ENCODE data around the gene ATP8A2.

Gene ATP8A2

DNA sequence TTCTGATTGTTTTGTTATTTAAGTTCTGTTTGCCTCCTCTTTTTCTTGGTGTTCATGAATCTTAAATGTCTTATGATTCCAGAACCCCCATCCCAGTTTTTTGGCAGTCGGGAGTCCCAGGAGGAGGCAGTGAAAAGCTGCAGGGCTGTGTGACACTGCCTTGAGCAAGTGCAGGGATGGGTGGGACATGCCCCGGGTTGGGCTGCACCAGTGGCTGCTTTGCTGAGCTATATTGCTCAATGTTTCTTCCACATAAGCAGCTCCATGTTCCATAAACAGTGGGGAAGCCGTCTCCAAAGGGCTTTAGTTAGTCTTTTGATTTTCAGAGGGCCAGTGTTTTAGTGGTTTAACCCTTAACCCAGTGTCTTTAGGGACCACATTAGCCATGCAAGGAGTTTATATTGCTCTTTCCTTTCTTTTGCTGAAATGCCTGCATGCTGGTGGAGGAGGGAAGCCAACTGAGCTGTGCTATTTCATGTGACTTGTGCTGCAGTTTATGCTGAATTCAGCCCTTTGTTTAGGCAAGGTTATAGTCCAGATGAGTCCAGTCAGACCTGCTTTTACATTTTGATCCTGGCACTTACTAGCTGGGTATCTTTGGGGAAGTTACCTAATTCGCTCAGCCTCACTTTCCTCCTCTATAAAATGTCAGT is 13.1 kb downstream of the ATP8A2 start:
- DNase-seq, result no peak

- no peak for DNase-seq
Measured at GRCh38 chr13:25391932-25392331, 20.2 kb downstream of the ATP8A2 start.

DNA sequence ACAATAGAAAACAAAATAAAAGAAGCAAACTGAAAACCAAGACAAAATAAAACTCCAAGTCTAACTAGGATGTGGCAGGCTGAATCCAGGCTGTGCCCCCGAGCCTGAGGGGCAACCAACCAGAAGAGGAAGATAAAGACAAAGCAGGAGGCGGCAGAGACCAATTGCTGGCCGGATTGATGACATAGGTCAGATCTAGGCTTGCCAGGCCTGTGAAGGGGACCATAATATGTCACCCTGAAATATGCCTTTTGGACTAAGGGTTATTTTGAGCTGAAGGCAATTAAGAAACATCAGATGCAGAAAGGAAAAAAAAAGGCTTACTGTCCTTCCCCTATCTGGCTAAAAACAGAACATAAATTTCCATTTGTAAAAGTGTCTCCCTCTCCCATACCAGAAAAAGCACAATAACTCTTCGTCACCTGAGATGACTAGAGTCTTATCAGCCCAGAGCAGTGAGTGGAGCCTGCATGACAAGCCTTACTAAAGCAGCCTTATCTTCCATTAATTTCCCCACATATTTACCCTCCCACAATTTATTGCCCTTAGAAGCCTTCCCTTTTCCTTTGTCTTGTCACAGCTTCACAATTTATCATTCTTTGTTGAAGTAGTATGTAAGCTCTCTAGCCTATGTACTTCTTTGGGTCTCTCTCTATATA is 22.8 kb downstream of the ATP8A2 start:
- DNase-seq, result no peak

- no peak for DNase-seq
Measured at GRCh38 chr13:25397763-25398162, 26.0 kb downstream of the ATP8A2 start.

DNA sequence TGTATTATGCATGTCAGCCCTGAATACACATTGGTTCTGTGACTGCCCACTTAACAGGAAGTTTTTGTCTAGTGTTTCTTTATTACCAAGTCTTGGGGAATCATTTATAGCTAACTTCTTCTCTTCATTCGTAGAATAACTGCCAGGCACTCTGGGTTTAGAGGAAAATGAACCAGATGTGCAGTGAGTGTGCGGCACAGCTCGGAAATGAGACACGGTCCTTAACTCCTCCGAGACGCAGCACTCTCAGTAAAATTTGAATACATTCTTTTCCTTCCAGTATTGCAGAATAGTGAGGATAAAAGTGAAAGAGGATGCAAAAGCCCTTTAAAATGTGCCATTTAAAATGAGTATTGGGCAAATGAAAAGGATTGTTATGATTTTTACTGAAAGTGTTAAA is 29.2 kb downstream of the ATP8A2 start:
- DNase-seq, result no peak

DNA sequence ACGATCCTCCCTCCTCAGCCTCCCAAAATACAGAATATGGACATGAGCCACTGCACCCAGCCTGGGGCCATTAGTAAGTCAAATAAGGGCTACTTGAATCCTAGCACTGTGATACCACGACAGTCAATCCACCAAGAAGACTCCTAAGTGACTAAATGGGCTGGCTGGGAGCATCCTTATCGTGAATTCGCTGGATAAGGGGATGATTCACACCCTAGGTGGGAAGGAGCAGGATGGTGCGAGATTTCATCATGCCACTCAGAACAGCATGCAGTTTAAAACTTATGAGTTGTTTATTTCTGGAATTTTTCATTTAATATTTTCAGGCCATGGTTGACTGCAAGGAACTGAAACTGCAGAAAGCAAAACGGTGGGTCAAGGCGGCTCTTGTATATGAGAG is 30.2 kb downstream of the ATP8A2 start:
- DNase-seq, result no peak

DNA sequence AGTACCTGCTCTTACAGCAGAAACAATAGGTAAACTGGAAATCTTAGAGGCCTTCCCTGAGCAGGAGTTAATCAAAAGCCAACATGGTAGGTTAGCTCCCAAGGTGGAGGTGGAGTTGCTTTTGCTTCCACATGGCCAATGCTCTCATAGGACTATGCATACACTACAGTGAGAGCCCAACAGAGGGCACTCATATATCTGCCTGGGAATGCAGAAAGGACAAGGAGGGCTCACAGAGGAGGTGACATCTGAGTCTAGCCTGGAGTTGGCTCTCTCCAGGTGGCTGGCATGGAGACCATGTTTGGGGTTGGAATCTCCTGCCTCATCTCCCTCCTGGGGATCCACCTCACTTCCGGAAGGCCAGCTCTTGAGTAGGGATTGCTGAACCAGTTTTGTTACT is 34.6 kb downstream of the ATP8A2 start:
- no peak for DNase-seq

DNA sequence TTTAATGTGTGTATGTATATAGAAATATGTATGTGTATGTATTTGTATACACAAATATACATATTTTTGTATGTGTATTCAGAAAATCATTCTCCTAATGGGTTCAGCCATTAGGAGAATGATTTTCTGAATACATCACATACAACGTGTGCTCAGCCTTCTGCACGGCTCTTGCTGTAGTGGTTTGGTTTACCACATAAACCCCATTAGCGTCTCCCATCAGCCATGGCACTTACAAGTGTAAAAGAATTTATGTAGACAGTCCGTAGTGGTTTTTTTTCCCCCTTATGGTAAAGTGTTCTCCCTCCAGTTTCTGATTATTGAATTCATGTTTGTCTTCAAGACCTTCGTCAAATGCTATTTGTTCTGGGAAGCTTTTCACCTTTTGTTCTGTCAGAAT is 38.2 kb downstream of the ATP8A2 start:
- no peak for DNase-seq

DNA sequence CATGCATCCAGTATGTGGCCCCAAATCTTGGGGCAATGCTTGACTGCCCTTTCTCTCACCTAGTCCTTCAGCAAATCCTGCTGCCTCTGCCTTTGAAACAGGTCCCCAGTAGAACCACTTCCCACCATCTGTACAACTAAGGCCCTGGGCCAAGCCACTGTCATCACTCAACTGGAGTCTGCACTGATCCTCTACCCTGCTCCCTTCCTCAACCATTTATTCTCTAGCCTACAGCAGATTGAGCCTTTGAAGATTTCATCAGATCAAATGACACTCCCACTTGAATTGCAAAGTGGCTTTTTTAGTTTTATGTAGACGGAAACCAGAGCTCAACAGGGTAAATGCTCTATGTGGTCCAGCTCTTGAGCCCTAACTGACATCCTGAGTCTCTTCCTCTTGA is 43.5 kb downstream of the ATP8A2 start:
- DNase-seq, result no peak

DNA sequence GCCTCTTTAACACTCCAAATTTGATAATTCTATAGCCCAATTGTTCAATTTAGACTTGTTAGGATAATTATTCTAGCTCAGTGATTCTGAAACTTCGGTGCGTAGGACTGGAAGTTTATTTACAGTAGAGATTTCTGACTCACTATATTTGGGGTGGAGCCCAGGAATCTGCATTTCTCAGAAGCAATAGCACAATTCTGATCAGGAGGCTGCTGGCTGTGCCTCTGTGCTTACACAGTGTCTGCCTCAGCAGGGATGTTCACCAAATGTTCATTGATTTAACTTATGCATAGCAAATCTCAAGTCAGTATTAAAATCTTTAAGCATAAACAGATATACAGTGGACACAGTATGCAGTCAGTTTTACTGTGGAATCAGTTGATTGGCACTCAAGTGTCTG is 45.8 kb downstream of the ATP8A2 start:
- no peak for DNase-seq

GRCh38 chr13:25420161-25420560 is 48.4 kb downstream of the ATP8A2 start:
- no peak for DNase-seq

GRCh38 chr13:25421612-25422011 is 49.8 kb downstream of the ATP8A2 start:
- no peak for DNase-seq

DNA sequence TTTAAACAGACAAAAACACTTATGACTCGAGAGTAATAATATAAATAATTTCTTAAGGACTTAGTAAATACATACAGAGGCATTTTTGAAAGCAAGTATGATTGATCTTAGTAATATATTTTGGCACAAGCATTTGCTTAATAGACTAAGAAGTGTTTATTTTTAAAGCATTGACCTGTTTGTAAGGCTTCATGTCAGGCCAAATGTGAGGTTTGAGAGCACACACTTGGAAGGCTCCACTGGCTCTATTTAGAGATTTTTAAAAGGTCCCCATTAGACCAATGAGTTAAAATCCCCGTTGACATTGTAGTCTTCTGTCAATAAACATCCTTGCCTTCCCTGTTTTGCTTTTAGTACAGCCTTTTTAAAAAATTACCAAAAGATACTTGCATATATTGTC is 50.4 kb downstream of the ATP8A2 start:
- no peak for DNase-seq

DNA sequence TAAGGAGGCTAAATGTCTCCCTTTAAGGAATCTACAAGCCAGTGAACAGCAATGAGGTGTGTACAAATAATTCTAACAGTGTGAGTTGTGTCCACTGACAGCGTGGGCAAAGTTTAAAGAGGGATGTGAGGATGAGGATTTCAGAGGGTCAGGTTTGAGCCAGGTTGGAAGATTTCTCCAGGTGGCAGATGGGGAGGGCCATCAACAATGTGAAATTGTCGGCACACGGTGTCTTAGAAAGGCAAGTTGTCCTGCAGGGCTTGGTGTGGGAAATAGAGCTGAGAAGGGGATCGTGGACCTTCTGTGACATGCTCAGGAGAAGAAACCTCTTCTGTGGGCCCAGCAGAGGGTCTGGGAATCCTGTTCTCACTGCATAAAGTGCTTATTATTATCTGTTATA is 52.1 kb downstream of the ATP8A2 start:
- DNase-seq, result no peak

- no peak for DNase-seq
Measured at GRCh38 chr13:25429466-25429865, 57.7 kb downstream of the ATP8A2 start.

GRCh38 chr13:25432691-25433090 is 60.9 kb downstream of the ATP8A2 start:
- no peak for DNase-seq

DNA sequence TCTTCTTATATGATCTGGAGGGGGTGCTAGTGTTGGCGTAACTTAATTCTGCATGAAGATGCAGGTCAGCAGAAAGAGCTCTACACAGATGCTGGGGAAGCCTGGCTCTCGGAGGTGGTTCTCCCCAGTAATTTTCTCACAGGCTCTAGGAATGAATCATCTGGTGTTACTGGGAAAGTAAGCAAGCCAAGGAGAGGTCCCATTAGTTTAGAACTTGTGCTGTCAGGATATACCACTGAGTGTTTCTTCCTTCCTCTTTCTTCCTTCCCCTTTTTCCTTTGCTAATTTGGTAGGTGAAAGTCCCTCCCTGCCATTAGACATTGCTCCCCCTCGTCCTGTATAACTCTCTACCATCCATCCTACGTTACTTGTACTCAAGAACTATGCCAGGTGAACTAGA is 68.3 kb downstream of the ATP8A2 start:
- DNase-seq, result peak; percentile 38

DNA sequence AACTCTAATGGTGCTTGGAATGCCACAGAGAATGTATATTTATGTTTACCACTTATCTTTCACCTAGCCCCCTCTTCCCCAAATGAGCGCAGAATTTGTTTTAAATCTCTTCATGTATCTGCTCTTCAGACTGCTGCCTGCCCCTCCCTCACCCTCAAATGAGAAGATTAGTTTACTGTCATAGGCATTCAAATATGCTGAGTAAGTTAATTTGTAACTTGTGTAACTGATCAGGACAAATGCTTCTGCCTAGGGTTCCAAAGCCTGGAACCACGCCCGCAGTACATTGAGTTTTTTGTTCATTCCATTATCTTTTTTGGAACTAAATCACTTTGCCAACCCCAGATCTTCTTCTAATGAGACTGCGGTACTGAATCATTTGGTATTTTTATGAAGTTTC is 74.5 kb downstream of the ATP8A2 start:
- no peak for DNase-seq

GRCh38 chr13:25447396-25447795 is 75.6 kb downstream of the ATP8A2 start:
- DNase-seq, result no peak

DNA sequence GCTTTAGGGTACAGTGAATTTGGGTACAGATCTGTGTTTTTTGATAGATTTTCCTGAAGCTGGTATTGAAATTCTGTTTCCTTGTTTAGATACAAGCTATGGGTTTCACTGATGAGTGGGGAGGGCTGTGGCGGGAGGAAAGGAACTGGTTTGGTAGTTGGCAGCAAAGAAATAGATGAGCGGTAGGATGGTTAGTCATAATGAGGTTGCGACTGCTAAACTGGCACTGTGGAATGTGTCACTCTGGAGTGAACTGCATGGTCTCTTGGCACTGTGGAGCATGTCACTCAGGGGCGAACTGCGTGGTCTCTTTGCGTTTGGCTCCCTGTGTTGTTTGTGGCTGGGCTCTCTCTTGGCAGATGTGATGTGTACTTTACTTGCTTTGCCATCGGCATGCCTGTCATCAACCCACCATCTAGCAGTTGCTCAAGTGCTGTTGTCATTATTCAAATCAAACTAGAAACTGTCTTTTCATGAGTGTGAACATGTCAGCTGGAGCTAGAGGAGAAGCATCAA is 82.1 kb downstream of the ATP8A2 start:
- no peak for DNase-seq

DNA sequence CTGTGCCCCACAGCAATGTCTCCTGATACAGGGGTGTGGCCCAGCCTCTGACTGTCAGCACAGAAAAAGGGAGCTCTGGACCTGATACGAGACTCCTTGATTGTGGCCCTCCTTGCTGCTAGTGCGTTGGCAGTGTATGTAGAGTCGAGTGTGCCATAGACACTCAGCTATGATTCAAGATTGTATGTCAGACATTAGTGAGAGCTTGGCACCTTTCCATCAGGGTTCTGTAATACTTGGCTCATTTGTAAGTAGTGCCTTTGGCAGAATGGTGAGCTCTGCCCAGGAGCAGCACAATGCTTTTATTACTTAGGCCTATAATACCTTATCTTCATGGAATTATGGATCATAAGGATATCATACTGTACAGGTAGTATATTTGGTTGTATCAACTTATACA is 83.4 kb downstream of the ATP8A2 start:
- no peak for DNase-seq

- DNase-seq, result no peak
Measured at GRCh38 chr13:25457566-25457965, 85.8 kb downstream of the ATP8A2 start.

DNA sequence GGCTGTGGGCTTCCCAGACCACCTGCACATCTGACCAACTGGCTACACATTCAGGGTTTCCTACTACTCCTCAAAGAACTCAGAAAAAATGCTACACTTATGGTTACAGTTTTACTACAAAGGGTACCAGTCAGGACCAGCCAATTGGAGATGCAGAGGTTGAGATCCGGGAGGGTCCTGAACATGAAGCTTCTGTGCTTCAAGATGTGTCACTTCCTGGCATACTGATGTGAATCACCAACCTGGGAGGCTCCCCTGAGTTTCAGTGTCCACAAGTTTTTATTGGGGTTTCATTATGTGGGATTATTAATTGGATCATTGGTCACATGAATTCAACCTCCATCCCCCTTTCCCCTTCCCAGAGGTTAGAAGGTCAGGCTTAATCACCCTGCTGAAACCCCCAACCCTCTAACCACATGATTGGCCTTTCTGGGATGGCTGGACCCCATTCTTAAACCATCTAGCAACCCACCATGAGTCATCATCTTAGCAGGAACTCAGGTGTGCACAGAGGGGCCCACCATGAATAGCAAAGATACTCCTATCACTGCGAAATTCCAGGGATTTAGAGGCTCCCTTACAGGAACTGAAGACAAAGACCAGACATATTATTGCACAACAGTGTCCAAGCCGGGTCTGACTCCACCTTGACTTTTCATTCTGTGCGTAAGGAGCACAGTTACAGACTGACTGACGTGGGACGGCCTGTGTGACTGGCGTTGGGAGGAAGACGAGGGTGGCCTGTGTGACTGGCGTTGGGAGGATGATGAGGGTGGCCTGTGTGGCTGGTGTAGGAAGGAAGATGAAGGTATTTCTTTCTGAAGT is 90.7 kb downstream of the ATP8A2 start:
- DNase-seq, result no peak

- DNase-seq, result no peak
Measured at GRCh38 chr13:25463496-25463895, 91.7 kb downstream of the ATP8A2 start.
